A673 (cell line): Measurements from ENCODE around the gene MFSD11. TPM values are rescaled to one million over a fixed set of nuclear protein-coding genes. Genes with fewer than 3 reads are reported as not detected.

Source experiments
- BruUV-seq: library from RNA; stranded (reverse); fragments of 400-500 nt; replicated peaks from 2 replicates; lab custom pipeline; 2021; lab: Mats Ljungman, UMichigan
- CTCF ChIA-PET: fragments of 300-600 bp; sonication (Branson Sonifier 250); formaldehyde crosslinking; loops from one replicate; lab custom pipeline; 2022; ENCODE audit warnings: antibody characterized with exemption; lab: Charles Lee
- POLR2A ChIA-PET: fragments of 300-600 bp; sonication (Branson Sonifier 250); formaldehyde crosslinking; loops from one replicate; lab custom pipeline; 2022; ENCODE audit warnings: antibody characterized with exemption; ENCODE audit not compliant: low non-redundant PET; lab: Charles Lee
- DNase-seq: peaks from one replicate; pipeline ENCODE4 v3.0.0-alpha.2; 2015; ENCODE audit warnings: low spot score
- H3K27ac ChIP-seq: fragments of 200-600 bp; sonication (generic); 2 replicates; pipeline ENCODE4 v1.5.1; 2016; ENCODE audit warnings: mixed run types, low read depth, mild to moderate bottlenecking, mixed read lengths, antibody characterized with exemption, low read length; ENCODE audit not compliant: poor library complexity, severe bottlenecking
- H3K27me3 ChIP-seq: fragments of 200-600 bp; sonication (generic); replicated peaks from 2 replicates; pipeline ENCODE4 v1.6.1; 2017; ENCODE audit warnings: mixed run types, low read depth, mild to moderate bottlenecking, mixed read lengths, antibody characterized with exemption, low read length; ENCODE audit not compliant: insufficient read depth, poor library complexity
- H3K36me3 ChIP-seq: fragments of 200-600 bp; sonication (generic); 2 replicates; pipeline ENCODE4 v1.6.1; 2016; ENCODE audit warnings: mixed run types, mild to moderate bottlenecking, mixed read lengths, antibody characterized with exemption, low read length; ENCODE audit not compliant: insufficient read depth, poor library complexity, severe bottlenecking
- H3K4me1 ChIP-seq: fragments of 200-600 bp; sonication (generic); 2 replicates; pipeline ENCODE4 v1.6.1; 2017; ENCODE audit warnings: mixed run types, mild to moderate bottlenecking, mixed read lengths, antibody characterized with exemption, low read length; ENCODE audit not compliant: insufficient read depth, poor library complexity, severe bottlenecking
- H3K4me3 ChIP-seq: fragments of 200-600 bp; sonication (generic); 2 replicates; pipeline ENCODE4 v1.5.1; 2016; ENCODE audit warnings: low read depth, mixed run types, mild to moderate bottlenecking, mixed read lengths, low read length; ENCODE audit not compliant: poor library complexity, severe bottlenecking
- H3K9me3 ChIP-seq: fragments of 200-600 bp; sonication (generic); 2 replicates; pipeline ENCODE4 v1.6.1; 2016; ENCODE audit warnings: mixed run types, low read depth, mild to moderate bottlenecking, mixed read lengths, antibody characterized with exemption, low read length; ENCODE audit not compliant: poor library complexity, severe bottlenecking
- CTCF ChIP-seq: fragments of 300-800, 200-600 bp; sonication (generic); conservative IDR thresholded peaks from 2 replicates; pipeline ENCODE4 v1.5.1; 2017; ENCODE audit warnings: low read depth, mild to moderate bottlenecking, antibody characterized with exemption, low read length, moderate library complexity, mixed read lengths
- EZH2 ChIP-seq: fragments of 200-600 bp; sonication (generic); IDR thresholded peaks from 2 replicates; pipeline ENCODE4 v1.6.1; 2017; ENCODE audit warnings: borderline replicate concordance, low read depth, mild to moderate bottlenecking, mixed read lengths, antibody characterized with exemption, low read length; ENCODE audit not compliant: poor library complexity, severe bottlenecking
- intact Hi-C: fragments of 100-400 bp; cut with micrococcal nuclease; formaldehyde crosslinking; loops from one replicate; pipeline ENCODE4 v1.10.0; 2022; ENCODE audit not compliant: unreplicated experiment
- total RNA-seq: library from RNA; stranded (reverse); gene quantifications from 2 replicates; pipeline ENCODE4 v1.2.3, GENCODE V29; 2021

MFSD11 gene
- total RNA-seq, 1 experiment from 2014 or later, result 38.8 TPM

- DNase-seq, result no peak
- no peaks in the 10 kb centered on the region for H3K9me3 ChIP-seq
- no peaks in the 10 kb centered on the region for H3K36me3 ChIP-seq
- TF ChIP-seq EZH2 (no peak), CTCF (no peak)
- no peaks in the 10 kb centered on the region for H3K27me3 ChIP-seq
- CTCF ChIA-PET, result no interaction called here
- peaks cover 16% of the 10 kb centered on the region for H3K4me1 ChIP-seq
- no TSS peak for BruUV-seq
- intact Hi-C loops, result no loop called here
- POLR2A ChIA-PET, result interaction anchor here (0.5 to 0.6 kb wide), 2 partner anchors 12 to 30 kb away, joined by 3 to 15 read pairs; no protein-coding TSS in a partner anchor
- no peak overlapping the region for H3K4me3 ChIP-seq
- H3K27ac ChIP-seq, result no peak overlapping the region
Measured at GRCh38 chr17:76702076-76702475, 35.8 kb upstream of the MFSD11 start.

DNA sequence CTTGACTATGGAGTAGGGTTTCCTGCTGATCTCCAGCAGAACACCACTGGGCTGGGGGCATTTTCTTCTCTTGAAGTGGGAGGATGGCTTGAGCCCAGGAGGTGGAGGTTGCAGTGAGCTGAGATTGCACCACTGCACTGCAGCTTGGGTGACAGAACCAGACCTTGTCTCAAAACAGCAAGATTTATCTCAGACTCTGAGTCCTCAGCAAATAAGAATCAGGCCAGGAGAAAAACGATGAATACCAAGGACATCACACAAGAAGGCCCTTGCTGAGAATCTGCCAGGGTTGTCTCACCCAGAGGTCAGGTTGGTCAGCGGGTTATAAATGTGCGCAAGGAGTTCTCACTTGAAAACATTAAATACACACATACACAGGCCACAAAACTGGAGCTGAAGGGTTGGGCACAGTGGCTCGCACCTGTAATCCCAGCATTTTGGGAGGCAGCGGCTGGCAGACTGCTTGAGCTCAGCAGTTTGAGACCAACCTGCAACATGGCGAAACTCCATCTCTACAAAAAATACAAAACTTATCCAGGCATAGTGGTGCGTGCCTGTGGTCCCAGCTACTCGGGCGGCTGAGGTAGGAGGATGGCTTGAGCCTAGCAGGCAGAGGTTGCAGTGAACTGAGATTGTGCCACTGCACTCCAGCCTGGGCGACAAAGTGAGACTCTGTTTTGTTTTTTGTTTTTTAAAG lies 34.8 kb upstream of the MFSD11 start:
- ChIA-PET POLR2A (no interaction called here), CTCF (interaction anchor here (0.6 kb wide), 1 partner anchor 125 kb away, joined by 11 read pairs; no protein-coding TSS in a partner anchor)
- intact Hi-C loops, result no loop called here
- H3K36me3 ChIP-seq, result no peaks in the 10 kb centered on the region
- no TSS peak for BruUV-seq
- H3K9me3 ChIP-seq, result no peaks in the 10 kb centered on the region
- peaks cover 6% of the 10 kb centered on the region for H3K4me1 ChIP-seq
- H3K27ac ChIP-seq, result no peak overlapping the region
- H3K4me3 ChIP-seq, result no peak overlapping the region
- DNase-seq, result no peak
- TF ChIP-seq EZH2, result no peak
- no peak for TF ChIP-seq CTCF
- H3K27me3 ChIP-seq, result no peaks in the 10 kb centered on the region

DNA sequence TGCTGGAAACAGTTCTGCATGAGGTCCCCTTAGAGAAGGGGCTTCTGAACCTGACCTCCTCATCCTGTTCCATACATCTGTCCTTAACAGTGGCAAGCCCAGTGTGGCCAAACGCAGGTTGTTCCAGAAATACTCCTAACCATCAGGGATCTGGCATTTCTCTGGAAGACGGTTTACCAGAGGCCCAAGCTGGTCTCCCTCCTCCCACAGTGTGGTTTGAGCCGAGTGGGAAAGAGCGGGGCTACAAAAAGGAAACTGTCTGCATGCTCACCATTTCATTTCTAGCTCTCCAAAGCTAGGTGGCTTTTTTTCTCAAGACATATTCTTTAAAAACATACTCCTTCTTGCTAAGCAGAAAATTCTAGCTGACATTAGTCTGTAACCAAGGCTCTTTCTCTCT lies 33.1 kb upstream of the MFSD11 start:
- Histone ChIP-seq H3K4me1 (peaks cover 14% of the 10 kb centered on the region), H3K36me3 (no peaks in the 10 kb centered on the region), H3K27me3 (no peaks in the 10 kb centered on the region), H3K9me3 (no peaks in the 10 kb centered on the region), H3K4me3 (no peak overlapping the region), H3K27ac (no peak overlapping the region)
- no TSS peak for BruUV-seq
- POLR2A ChIA-PET, result no interaction called here
- no peak for TF ChIP-seq EZH2
- TF ChIP-seq CTCF, result no peak
- no peak for DNase-seq
- intact Hi-C loops, result no loop called here
- CTCF ChIA-PET, result no interaction called here
